ENCODE data around the gene CFAP74.

The CFAP74 gene

DNA sequence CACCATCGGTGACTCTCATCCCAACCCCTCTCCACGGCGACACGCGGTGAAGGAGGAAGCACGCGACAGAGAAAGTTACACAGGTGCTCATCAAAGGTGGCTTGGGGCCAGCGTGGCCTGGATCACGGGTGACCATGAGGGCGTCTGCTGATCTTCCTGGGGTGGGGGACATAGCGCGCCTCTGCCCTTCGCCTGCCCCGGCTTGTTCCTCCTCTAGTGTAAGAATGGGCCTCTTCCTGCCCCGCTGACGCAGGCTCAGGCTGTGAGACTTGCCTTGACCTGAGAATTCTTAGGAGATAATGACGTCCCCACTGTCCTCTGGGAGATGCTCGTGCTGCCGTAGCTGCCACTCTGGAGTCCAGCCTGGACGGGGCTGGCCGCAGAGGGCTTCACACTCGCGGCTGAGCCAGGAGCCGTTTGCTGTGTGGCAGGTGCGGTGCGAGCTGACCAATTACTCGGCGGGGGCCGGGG, 45.5 kb downstream of the CFAP74 start (continued):
- TF ChIP-seq ZNF23 (tag by site-specific recombination; IDR thresholded peaks at IDR 0.05; ENCODE audit: borderline replicate concordance) = no peak

DNA sequence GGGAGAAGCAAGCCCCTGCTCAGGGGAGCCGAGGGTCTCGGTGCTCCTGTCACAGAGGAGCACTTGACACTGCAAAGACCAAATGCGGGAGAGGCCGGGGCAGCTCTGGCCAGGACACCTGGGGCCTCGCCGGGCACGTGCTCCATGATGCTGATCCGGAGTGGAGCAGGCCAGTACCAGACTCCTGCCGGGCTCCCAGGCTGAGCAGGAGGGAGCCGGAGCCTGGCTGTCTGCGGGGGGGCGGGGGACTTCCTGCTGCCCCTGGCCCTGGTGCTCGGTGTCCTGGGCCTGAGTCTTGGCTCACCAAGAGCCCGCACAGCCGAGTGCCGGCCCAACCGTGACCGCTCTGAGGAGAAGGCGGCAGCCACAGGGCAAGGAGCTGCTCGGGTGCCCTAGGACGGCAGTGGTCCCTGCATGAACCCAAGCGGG, 46.0 kb downstream of the CFAP74 start:
- H3K4me3 ChIP-seq (ENCODE audit: low read depth, low read length) = no peak overlapping the region
- TF ChIP-seq, protein P1, sequence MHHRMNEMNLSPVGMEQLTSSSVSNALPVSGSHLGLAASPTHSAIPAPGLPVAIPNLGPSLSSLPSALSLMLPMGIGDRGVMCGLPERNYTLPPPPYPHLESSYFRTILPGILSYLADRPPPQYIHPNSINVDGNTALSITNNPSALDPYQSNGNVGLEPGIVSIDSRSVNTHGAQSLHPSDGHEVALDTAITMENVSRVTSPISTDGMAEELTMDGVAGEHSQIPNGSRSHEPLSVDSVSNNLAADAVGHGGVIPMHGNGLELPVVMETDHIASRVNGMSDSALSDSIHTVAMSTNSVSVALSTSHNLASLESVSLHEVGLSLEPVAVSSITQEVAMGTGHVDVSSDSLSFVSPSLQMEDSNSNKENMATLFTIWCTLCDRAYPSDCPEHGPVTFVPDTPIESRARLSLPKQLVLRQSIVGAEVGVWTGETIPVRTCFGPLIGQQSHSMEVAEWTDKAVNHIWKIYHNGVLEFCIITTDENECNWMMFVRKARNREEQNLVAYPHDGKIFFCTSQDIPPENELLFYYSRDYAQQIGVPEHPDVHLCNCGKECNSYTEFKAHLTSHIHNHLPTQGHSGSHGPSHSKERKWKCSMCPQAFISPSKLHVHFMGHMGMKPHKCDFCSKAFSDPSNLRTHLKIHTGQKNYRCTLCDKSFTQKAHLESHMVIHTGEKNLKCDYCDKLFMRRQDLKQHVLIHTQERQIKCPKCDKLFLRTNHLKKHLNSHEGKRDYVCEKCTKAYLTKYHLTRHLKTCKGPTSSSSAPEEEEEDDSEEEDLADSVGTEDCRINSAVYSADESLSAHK (tag by site-specific recombination; IDR thresholded peaks at IDR 0.05) = no peak
- TF ChIP-seq ZIC2 (tag by site-specific recombination; IDR thresholded peaks at IDR 0.05) = peak; percentile 51
- H3K36me3 ChIP-seq (ENCODE audit: control insufficient read depth in 2 of 2, insufficient read depth in 1 of 2, low read length in 2 of 2) = no peaks in the 10 kb centered on the region
- H3K9me3 ChIP-seq (ENCODE audit: control insufficient read depth, insufficient read depth, low read depth, low read length) = no peaks in the 10 kb centered on the region
- H3K4me1 ChIP-seq (ENCODE audit: control insufficient read depth, insufficient read depth, low read length) = no peaks in the 10 kb centered on the region
- CTCF ChIA-PET = interaction anchor here (8.8 kb wide), 1 partner anchor 87 kb away, joined by 118 read pairs; no protein-coding TSS in a partner anchor
- no peak overlapping the region for H3K27ac ChIP-seq (ENCODE audit: extremely low read depth, low read depth, low read length)
- POLR2A ChIA-PET = interaction anchor here (0.6 kb wide), 1 partner anchor 48 kb away, joined by 3 read pairs; no protein-coding TSS in a partner anchor

DNA sequence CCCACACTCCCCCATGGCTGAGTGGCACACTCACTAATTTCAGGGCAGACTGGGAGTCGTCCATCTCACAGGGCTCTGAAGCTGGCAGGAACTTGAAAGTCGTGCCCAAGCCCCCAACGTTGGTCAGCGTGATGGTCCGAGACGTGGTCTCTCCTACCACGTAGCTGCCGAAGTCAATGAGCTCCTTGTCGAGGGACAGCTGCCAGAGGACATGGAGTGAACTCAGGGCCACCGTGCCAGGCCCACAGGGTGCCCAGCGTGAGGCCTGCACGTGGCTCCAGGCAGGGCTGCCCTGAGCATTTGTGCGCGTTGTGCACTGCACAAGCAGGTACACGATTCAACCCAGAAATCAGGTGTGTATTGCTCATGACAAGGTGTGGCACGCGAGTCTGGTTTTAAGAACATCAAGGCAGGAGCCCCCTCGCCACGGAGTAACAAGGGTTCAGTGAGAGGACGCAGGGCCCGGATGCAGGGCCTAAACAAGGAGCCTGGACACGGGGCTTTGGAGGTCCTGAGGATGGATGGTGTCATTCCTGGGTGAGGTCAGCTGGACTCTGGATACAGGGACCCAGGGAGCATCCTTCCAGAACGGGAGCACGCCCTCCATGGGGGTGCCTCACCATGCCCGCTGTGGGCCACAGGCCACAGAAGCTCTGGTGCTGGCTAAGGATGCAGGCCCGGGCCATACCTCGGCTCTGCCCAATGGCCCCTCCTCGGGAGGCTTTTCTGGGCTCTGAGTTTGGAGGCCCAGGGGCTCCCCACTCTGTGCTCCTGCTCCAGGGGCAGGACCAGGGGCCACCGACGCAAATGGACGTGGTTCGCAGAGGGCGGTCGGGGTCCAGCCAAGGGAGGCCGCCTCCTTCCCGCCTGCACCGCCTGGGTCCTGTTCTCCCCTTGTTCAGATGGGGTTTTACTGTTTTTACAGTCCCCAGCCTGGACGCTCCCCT, 46.7 kb downstream of the CFAP74 start:
- no peaks in the 10 kb centered on the region for H3K36me3 ChIP-seq (ENCODE audit: control insufficient read depth in 2 of 2, insufficient read depth in 1 of 2, low read length in 2 of 2)
- H3K27ac ChIP-seq (ENCODE audit: extremely low read depth, low read depth, low read length) = no peak overlapping the region
- CTCF ChIA-PET = interaction anchor here (0.7 to 8.8 kb wide), 3 partner anchors 12 to 93 kb away, joined by 3 to 118 read pairs (median 4); no protein-coding TSS in a partner anchor
- no peak overlapping the region for H3K4me3 ChIP-seq (ENCODE audit: low read depth, low read length)
- no peaks in the 10 kb centered on the region for H3K9me3 ChIP-seq (ENCODE audit: control insufficient read depth, insufficient read depth, low read depth, low read length)
- TF ChIP-seq, protein P2, sequence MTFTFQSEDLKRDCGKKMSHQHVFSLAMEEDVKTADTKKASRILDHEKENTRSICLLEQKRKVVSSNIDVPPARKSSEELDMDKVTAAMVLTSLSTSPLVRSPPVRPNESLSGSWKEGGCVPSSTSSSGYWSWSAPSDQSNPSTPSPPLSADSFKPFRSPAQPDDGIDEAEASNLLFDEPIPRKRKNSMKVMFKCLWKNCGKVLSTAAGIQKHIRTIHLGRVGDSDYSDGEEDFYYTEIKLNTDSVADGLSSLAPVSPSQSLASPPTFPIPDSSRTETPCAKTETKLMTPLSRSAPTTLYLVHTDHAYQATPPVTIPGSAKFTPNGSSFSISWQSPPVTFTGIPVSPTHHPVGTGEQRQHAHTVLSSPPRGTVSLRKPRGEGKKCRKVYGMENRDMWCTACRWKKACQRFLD (tag by site-specific recombination; IDR thresholded peaks at IDR 0.05) = no peak
- TF ChIP-seq, protein P3, sequence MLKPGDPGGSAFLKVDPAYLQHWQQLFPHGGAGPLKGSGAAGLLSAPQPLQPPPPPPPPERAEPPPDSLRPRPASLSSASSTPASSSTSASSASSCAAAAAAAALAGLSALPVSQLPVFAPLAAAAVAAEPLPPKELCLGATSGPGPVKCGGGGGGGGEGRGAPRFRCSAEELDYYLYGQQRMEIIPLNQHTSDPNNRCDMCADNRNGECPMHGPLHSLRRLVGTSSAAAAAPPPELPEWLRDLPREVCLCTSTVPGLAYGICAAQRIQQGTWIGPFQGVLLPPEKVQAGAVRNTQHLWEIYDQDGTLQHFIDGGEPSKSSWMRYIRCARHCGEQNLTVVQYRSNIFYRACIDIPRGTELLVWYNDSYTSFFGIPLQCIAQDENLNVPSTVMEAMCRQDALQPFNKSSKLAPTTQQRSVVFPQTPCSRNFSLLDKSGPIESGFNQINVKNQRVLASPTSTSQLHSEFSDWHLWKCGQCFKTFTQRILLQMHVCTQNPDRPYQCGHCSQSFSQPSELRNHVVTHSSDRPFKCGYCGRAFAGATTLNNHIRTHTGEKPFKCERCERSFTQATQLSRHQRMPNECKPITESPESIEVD (tag by site-specific recombination; IDR thresholded peaks at IDR 0.05) = no peak
- H3K4me1 ChIP-seq (ENCODE audit: control insufficient read depth, insufficient read depth, low read length) = no peaks in the 10 kb centered on the region
- POLR2A ChIA-PET = interaction anchor here (0.6 kb wide), 1 partner anchor 47 kb away, joined by 3 read pairs; no protein-coding TSS in a partner anchor

DNA sequence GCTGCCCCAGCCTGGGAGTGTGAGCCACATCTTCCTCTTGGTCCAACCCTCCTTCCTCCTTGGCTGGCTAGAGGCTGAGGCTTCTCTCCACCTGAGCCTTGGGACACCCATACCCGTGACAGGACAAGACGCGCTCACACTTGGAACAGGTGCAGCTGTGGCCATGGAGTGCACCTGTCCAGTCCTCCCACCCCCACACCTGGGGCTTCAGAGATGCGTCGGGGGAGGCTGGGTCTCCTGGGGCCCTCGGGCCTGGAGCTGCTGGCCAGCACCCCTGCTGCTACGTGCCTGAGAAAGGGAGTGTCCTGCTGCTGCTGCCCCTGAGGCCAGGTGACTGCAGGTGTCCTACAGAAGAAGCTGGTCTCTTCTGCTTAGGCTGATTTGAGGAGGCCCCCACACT, 47.5 kb downstream of the CFAP74 start:
- ChIA-PET CTCF (interaction anchor here (0.5 to 8.8 kb wide), 6 partner anchors 11 to 219 kb away, joined by 3 to 118 read pairs (median 4); no protein-coding TSS in a partner anchor), POLR2A (no interaction called here)
- Histone ChIP-seq H3K27ac (ENCODE audit: extremely low read depth, low read depth, low read length) (no peak overlapping the region), H3K4me3 (ENCODE audit: low read depth, low read length) (no peak overlapping the region), H3K36me3 (ENCODE audit: control insufficient read depth in 2 of 2, insufficient read depth in 1 of 2, low read length in 2 of 2) (no peaks in the 10 kb centered on the region), H3K9me3 (ENCODE audit: control insufficient read depth, insufficient read depth, low read depth, low read length) (no peaks in the 10 kb centered on the region), H3K4me1 (ENCODE audit: control insufficient read depth, insufficient read depth, low read length) (no peaks in the 10 kb centered on the region)
- TF ChIP-seq, protein P4, sequence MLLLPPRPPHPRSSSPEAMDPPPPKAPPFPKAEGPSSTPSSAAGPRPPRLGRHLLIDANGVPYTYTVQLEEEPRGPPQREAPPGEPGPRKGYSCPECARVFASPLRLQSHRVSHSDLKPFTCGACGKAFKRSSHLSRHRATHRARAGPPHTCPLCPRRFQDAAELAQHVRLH (tag by site-specific recombination; IDR thresholded peaks at IDR 0.05) = no peak
- no peak for TF ChIP-seq KLF16 (tag by site-specific recombination; IDR thresholded peaks at IDR 0.05)
- no peak for TF ChIP-seq ZNF560 (tag by site-specific recombination; IDR thresholded peaks at IDR 0.05; ENCODE audit: borderline replicate concordance)
- TF ChIP-seq ZNF654 (tag by site-specific recombination; IDR thresholded peaks at IDR 0.05; ENCODE audit: low read depth) = no peak
- TF ChIP-seq, protein P5, sequence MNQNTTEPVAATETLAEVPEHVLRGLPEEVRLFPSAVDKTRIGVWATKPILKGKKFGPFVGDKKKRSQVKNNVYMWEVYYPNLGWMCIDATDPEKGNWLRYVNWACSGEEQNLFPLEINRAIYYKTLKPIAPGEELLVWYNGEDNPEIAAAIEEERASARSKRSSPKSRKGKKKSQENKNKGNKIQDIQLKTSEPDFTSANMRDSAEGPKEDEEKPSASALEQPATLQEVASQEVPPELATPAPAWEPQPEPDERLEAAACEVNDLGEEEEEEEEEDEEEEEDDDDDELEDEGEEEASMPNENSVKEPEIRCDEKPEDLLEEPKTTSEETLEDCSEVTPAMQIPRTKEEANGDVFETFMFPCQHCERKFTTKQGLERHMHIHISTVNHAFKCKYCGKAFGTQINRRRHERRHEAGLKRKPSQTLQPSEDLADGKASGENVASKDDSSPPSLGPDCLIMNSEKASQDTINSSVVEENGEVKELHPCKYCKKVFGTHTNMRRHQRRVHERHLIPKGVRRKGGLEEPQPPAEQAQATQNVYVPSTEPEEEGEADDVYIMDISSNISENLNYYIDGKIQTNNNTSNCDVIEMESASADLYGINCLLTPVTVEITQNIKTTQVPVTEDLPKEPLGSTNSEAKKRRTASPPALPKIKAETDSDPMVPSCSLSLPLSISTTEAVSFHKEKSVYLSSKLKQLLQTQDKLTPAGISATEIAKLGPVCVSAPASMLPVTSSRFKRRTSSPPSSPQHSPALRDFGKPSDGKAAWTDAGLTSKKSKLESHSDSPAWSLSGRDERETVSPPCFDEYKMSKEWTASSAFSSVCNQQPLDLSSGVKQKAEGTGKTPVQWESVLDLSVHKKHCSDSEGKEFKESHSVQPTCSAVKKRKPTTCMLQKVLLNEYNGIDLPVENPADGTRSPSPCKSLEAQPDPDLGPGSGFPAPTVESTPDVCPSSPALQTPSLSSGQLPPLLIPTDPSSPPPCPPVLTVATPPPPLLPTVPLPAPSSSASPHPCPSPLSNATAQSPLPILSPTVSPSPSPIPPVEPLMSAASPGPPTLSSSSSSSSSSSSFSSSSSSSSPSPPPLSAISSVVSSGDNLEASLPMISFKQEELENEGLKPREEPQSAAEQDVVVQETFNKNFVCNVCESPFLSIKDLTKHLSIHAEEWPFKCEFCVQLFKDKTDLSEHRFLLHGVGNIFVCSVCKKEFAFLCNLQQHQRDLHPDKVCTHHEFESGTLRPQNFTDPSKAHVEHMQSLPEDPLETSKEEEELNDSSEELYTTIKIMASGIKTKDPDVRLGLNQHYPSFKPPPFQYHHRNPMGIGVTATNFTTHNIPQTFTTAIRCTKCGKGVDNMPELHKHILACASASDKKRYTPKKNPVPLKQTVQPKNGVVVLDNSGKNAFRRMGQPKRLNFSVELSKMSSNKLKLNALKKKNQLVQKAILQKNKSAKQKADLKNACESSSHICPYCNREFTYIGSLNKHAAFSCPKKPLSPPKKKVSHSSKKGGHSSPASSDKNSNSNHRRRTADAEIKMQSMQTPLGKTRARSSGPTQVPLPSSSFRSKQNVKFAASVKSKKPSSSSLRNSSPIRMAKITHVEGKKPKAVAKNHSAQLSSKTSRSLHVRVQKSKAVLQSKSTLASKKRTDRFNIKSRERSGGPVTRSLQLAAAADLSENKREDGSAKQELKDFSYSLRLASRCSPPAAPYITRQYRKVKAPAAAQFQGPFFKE (tag by site-specific recombination; IDR thresholded peaks at IDR 0.05; ENCODE audit: borderline replicate concordance) = no peak
- TF ChIP-seq SCRT2 (tag by site-specific recombination; IDR thresholded peaks at IDR 0.05) = no peak
- TF ChIP-seq ZNF624 (tag by site-specific recombination; IDR thresholded peaks at IDR 0.05) = no peak
- TF ChIP-seq, protein P6, sequence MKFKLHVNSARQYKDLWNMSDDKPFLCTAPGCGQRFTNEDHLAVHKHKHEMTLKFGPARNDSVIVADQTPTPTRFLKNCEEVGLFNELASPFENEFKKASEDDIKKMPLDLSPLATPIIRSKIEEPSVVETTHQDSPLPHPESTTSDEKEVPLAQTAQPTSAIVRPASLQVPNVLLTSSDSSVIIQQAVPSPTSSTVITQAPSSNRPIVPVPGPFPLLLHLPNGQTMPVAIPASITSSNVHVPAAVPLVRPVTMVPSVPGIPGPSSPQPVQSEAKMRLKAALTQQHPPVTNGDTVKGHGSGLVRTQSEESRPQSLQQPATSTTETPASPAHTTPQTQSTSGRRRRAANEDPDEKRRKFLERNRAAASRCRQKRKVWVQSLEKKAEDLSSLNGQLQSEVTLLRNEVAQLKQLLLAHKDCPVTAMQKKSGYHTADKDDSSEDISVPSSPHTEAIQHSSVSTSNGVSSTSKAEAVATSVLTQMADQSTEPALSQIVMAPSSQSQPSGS (tag by site-specific recombination; IDR thresholded peaks at IDR 0.05; ENCODE audit: low read depth) = no peak
